Activated CD8-positive, alpha-beta memory T cell treated with anti-CD3 and anti-CD28 coated beads, Interleukin-2, amount 50 U/mL, for 48 hours (primary cell): Measurements from ENCODE around the gene SDHA.
"Not testable (repeated sequence)": the region's sequence is repeated elsewhere in the genome, so short reads cannot be mapped to it uniquely, and the experiment has no call there.

Experiments used
- DNase-seq: peaks from one replicate; pipeline ENCODE4 v3.0.0-alpha.2; 2020

Gene SDHA

GRCh38 chr5:302416-302815, 84.3 kb downstream of the SDHA start:
- DNase-seq, result not testable (repeated sequence)

- no peak for DNase-seq
These were observed 84.8 kb downstream of the SDHA start for GRCh38 chr5:302966-303365.

- DNase-seq, result not testable (repeated sequence)
These were observed 85.6 kb downstream of the SDHA start for GRCh38 chr5:303741-304140.

- no peak for DNase-seq
These were observed 86.9 kb downstream of the SDHA start for GRCh38 chr5:305050-305449.

- no peak for DNase-seq
These were observed 87.3 kb downstream of the SDHA start for GRCh38 chr5:305459-305858.

GRCh38 chr5:306011-306805, 88.1 kb downstream of the SDHA start:
- DNase-seq, result no peak
